ENCODE data around the gene CCDC15.

DNA sequence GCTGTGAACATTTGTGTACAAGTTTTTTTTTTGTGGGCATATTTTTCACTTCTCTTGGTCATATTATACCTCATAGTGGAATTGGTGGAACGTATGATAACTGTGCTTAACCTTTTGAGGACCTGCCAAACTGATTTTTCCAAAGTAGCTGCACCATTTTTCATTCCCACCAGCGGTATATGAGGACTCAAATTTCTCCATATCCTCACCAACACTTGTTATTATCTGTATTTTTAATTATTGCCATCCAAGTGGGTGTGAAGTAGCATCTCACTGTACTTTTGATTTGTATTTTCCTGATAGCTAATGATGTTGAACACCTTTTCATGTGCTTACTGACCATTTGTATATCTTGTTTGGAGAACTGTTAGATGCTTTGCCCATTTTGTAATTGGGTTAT, 47.8 kb downstream of the CCDC15 start:
- TF ChIP-seq, protein P1, sequence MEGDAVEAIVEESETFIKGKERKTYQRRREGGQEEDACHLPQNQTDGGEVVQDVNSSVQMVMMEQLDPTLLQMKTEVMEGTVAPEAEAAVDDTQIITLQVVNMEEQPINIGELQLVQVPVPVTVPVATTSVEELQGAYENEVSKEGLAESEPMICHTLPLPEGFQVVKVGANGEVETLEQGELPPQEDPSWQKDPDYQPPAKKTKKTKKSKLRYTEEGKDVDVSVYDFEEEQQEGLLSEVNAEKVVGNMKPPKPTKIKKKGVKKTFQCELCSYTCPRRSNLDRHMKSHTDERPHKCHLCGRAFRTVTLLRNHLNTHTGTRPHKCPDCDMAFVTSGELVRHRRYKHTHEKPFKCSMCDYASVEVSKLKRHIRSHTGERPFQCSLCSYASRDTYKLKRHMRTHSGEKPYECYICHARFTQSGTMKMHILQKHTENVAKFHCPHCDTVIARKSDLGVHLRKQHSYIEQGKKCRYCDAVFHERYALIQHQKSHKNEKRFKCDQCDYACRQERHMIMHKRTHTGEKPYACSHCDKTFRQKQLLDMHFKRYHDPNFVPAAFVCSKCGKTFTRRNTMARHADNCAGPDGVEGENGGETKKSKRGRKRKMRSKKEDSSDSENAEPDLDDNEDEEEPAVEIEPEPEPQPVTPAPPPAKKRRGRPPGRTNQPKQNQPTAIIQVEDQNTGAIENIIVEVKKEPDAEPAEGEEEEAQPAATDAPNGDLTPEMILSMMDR (IDR thresholded peaks at IDR 0.05; ENCODE audit: low read length) = no peak
- TF ChIP-seq EZH2 (IDR thresholded peaks at IDR 0.05; ENCODE audit: borderline replicate concordance, low read length) = no peak
